ENCODE measurements around the gene LITAFD. TPM values are rescaled to one million over a fixed set of nuclear protein-coding genes. Genes with fewer than 3 reads are reported as not detected.

Gene LITAFD
- total RNA-seq, 1 experiment from 2014 or later: not detected

GRCh38 chr16:8888951-8889892 lies 7.1 kb downstream of the LITAFD start:
- ChIA-PET POLR2A (no interaction called here), CTCF (no interaction called here)
- H3K27me3 ChIP-seq (replicated peaks; ENCODE audit: control insufficient read depth, insufficient read depth, low read length): no peaks in the 10 kb centered on the region
- no peaks in the 10 kb centered on the region; the same call in 1 of the 2 replicates for H3K36me3 ChIP-seq (ENCODE audit: control insufficient read depth, insufficient read depth, low read length)
- H3K9me3 ChIP-seq: no peaks in the 10 kb centered on the region
- H3K27me3 Mint-ChIP-seq (ENCODE audit: insufficient read depth, unreplicated experiment): no peaks in the 10 kb centered on the region
- intact Hi-C loops (cut with micrococcal nuclease; ENCODE audit: unreplicated experiment): no loop called here
- peaks cover 12% of the 10 kb centered on the region for H3K4me1 Mint-ChIP-seq (ENCODE audit: low read depth, unreplicated experiment)
- H3K36me3 Mint-ChIP-seq (ENCODE audit: insufficient read depth, unreplicated experiment): peaks cover 77% of the 10 kb centered on the region
- DNase-seq: no peak
- no peak overlapping the region for H3K4me3 ChIP-seq (ENCODE audit: low read depth, low read length)
- TF ChIP-seq CTCF (IDR thresholded peaks at IDR 0.05; ENCODE audit: insufficient read depth in 1 of 2, low read depth in 1 of 2, low read length in 1 of 2, severe bottlenecking in 1 of 2, unreplicated experiment in 1 of 2): no peak
- BruUV-seq (replicated peaks): no TSS peak
- peaks cover 9% of the 10 kb centered on the region; the same call in 1 of the 2 replicates for H3K4me1 ChIP-seq
- no peaks in the 10 kb centered on the region for H3K9me3 Mint-ChIP-seq (ENCODE audit: unreplicated experiment)
- H3K4me3 Mint-ChIP-seq (ENCODE audit: unreplicated experiment): no peak overlapping the region
- no peak overlapping the region for H3K27ac Mint-ChIP-seq (ENCODE audit: unreplicated experiment)

GRCh38 chr16:8889893-8890548 lies 7.9 kb downstream of the LITAFD start:
- H3K4me1 ChIP-seq: peaks cover 1% of the 10 kb centered on the region; the same call in 1 of the 2 replicates
- ChIA-PET CTCF (no interaction called here), POLR2A (no interaction called here)
- no peak for TF ChIP-seq CTCF (IDR thresholded peaks at IDR 0.05; ENCODE audit: insufficient read depth in 1 of 2, low read depth in 1 of 2, low read length in 1 of 2, severe bottlenecking in 1 of 2, unreplicated experiment in 1 of 2)
- Mint-ChIP-seq H3K4me1 (ENCODE audit: low read depth, unreplicated experiment) (peaks cover 10% of the 10 kb centered on the region), H3K27me3 (ENCODE audit: insufficient read depth, unreplicated experiment) (no peaks in the 10 kb centered on the region), H3K4me3 (ENCODE audit: unreplicated experiment) (no peak overlapping the region), H3K27ac (ENCODE audit: unreplicated experiment) (no peak overlapping the region), H3K36me3 (ENCODE audit: insufficient read depth, unreplicated experiment) (peaks cover 81% of the 10 kb centered on the region), H3K9me3 (ENCODE audit: unreplicated experiment) (no peaks in the 10 kb centered on the region)
- H3K9me3 ChIP-seq: no peaks in the 10 kb centered on the region
- BruUV-seq (replicated peaks): no TSS peak
- intact Hi-C loops (cut with micrococcal nuclease; ENCODE audit: unreplicated experiment): no loop called here
- DNase-seq: no peak
- H3K36me3 ChIP-seq (ENCODE audit: control insufficient read depth, insufficient read depth, low read length): peaks cover 3% of the 10 kb centered on the region
- H3K27me3 ChIP-seq (replicated peaks; ENCODE audit: control insufficient read depth, insufficient read depth, low read length): no peaks in the 10 kb centered on the region
- no peak overlapping the region for H3K4me3 ChIP-seq (ENCODE audit: low read depth, low read length)

- H3K9me3 Mint-ChIP-seq (ENCODE audit: unreplicated experiment): no peaks in the 10 kb centered on the region
- H3K27ac Mint-ChIP-seq (ENCODE audit: unreplicated experiment): no peak overlapping the region
- Histone ChIP-seq H3K4me1 (no peaks in the 10 kb centered on the region), H3K27me3 (replicated peaks; ENCODE audit: control insufficient read depth, insufficient read depth, low read length) (no peaks in the 10 kb centered on the region), H3K9me3 (no peaks in the 10 kb centered on the region), H3K4me3 (ENCODE audit: low read depth, low read length) (no peak overlapping the region), H3K36me3 (ENCODE audit: control insufficient read depth, insufficient read depth, low read length) (peaks cover 3% of the 10 kb centered on the region)
- ChIA-PET POLR2A (no interaction called here), CTCF (no interaction called here)
- intact Hi-C loops (cut with micrococcal nuclease; ENCODE audit: unreplicated experiment): no loop called here
- no peak overlapping the region for H3K4me3 Mint-ChIP-seq (ENCODE audit: unreplicated experiment)
- peaks cover 5% of the 10 kb centered on the region for H3K4me1 Mint-ChIP-seq (ENCODE audit: low read depth, unreplicated experiment)
- peaks cover 81% of the 10 kb centered on the region for H3K36me3 Mint-ChIP-seq (ENCODE audit: insufficient read depth, unreplicated experiment)
- BruUV-seq (replicated peaks): no TSS peak
- DNase-seq: no peak
- no peak for TF ChIP-seq CTCF (IDR thresholded peaks at IDR 0.05; ENCODE audit: insufficient read depth in 1 of 2, low read depth in 1 of 2, low read length in 1 of 2, severe bottlenecking in 1 of 2, unreplicated experiment in 1 of 2)
- H3K27me3 Mint-ChIP-seq (ENCODE audit: insufficient read depth, unreplicated experiment): no peaks in the 10 kb centered on the region
Measured at GRCh38 chr16:8890549-8890921, 8.4 kb downstream of the LITAFD start.
